Sigmoid colon (tissue), 7 donors: ENCODE data around the gene MID1. TPM values are rescaled to one million over a fixed set of nuclear protein-coding genes. Genes with fewer than 3 reads are reported as not detected.
A peak's percentile ranks its signal among the peaks of the same experiment; 100 is the strongest.

Source experiments
- DNase-seq: peaks from one replicate; pipeline ENCODE4 v3.0.0-alpha.2; 2019
- H3K27ac ChIP-seq, 4 donors: fragments of 200-600 bp; sonication (generic); one replicate each; pipeline ENCODE4 v1.5.1; 2016 to 2019; ENCODE audit warnings: mild to moderate bottlenecking in 1 of 4
- H3K27me3 ChIP-seq, 3 donors: fragments of 200-600 bp; sonication (generic); one replicate each; pipeline ENCODE4 v1.5.1; 2019; ENCODE audit warnings: mild to moderate bottlenecking in 1 of 3
- H3K36me3 ChIP-seq, 4 donors: fragments of 200-600 bp; sonication (generic); one replicate each; pipeline ENCODE4 v1.5.1; 2016 to 2019
- H3K4me1 ChIP-seq, 4 donors: fragments of 200-600 bp; sonication (generic); one replicate each; pipeline ENCODE4 v1.5.1; 2017 to 2019
- H3K4me3 ChIP-seq, 4 donors: fragments of 200-600 bp; sonication (generic); one replicate each; pipeline ENCODE4 v1.5.1; 2017 to 2019; ENCODE audit warnings: mild to moderate bottlenecking in 2 of 4, moderate library complexity in 1 of 4
- H3K9me3 ChIP-seq, 4 donors: fragments of 200-600 bp in 3 of 4; sonication (generic) in 3 of 4; one replicate each; pipeline versions ENCODE4 v1.5.1 to v1.6.1; 2013 to 2019
- EP300 ChIP-seq, 4 donors: sonication (generic); formaldehyde crosslinking; IDR thresholded peaks; one replicate each; pipeline ENCODE4 v1.6.1; 2017; ENCODE audit warnings: antibody characterized with exemption in 4 of 4
- POLR2A ChIP-seq, 2 donors: fragments of 450-650 bp; IDR thresholded peaks; one replicate each; pipeline ENCODE4 v1.6.1; 2016; ENCODE audit warnings: antibody characterized with exemption in 2 of 2, mild to moderate bottlenecking in 2 of 2, moderate library complexity in 2 of 2
- POLR2AphosphoS5 ChIP-seq, 4 donors: sonication (generic); formaldehyde crosslinking; IDR thresholded peaks; one replicate each; pipeline ENCODE4 v1.6.1; 2017; ENCODE audit warnings: antibody characterized with exemption in 4 of 4
- WGBS, 2 donors: extraction: QIAGEN DNeasy Blood & Tissue Kit; methylation state at CpG; one replicate each; pipeline ENCODE4 v1.1.7; 2013; 5-methylcytosine and 5-hydroxymethylcytosine counted together
- intact Hi-C: fragments of 100-400 bp; cut with DNase I; formaldehyde crosslinking; loops from one replicate; pipeline ENCODE4 v1.15.1; 2023
- polyA plus RNA-seq, 3 donors: library from polyadenylated mRNA; stranded (reverse); fragments of 200-250 nt; gene quantifications; one replicate each; pipeline ENCODE4 v1.2.3, GENCODE V29; 2013
- total RNA-seq, 4 donors: library from RNA; depleted of rRNA; stranded (reverse); fragments of >200 nt; gene quantifications; one replicate each; pipeline ENCODE4 v1.1.0, GENCODE V29; 2016
- TF ChIP-seq, protein P1 (sequence below), 4 experiments: fragments of 450-650 bp in 3 of 4; fragments of 200-600 bp in 1 of 4; IDR thresholded peaks; one replicate each; pipeline ENCODE4 v1.5.1; 2016 to 2019; ENCODE audit warnings: antibody characterized with exemption in 4 of 4, mild to moderate bottlenecking in 3 of 4, moderate library complexity in 2 of 4
- donor health status: healthy with polysubstance abuse.
- donor health status: Bipolar disorder and iron deficiency.
- donor health status: healthy.

MID1 gene
- total and polyA plus RNA-seq, 7 donors, result 3.2 to 77.5 (median 34.6) TPM

DNA sequence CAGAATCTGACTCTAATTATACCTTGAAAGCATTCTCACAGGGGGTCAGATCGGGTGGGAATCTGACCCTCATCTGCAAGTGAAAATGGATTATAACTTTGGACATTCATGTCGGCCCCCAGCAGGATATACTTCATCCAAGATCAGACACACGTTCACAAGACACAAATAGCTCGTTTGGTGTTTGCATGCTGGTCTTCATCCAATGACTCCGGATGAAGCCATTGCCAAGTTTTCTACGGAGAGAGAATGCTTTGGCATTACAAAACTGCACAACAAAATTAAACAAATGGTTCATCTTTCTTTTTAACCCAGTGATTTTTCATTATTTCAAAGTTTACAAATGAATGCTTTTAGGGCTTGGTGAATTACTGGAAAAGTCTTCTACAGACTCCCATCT lies 105.5 kb downstream of the MID1 start:
- Histone ChIP-seq H3K36me3 (no peaks in the 10 kb centered on the region), H3K27me3 (no peaks in the 10 kb centered on the region), H3K9me3 (no peaks in the 10 kb centered on the region), H3K27ac (peak overlapping the region; percentile 33 to 67 (median 56)), H3K4me3 (no peak overlapping the region), H3K4me1 (peaks cover 0 to 36% (median 5%) of the 10 kb centered on the region in 4 donors)
- TF ChIP-seq, protein P1, sequence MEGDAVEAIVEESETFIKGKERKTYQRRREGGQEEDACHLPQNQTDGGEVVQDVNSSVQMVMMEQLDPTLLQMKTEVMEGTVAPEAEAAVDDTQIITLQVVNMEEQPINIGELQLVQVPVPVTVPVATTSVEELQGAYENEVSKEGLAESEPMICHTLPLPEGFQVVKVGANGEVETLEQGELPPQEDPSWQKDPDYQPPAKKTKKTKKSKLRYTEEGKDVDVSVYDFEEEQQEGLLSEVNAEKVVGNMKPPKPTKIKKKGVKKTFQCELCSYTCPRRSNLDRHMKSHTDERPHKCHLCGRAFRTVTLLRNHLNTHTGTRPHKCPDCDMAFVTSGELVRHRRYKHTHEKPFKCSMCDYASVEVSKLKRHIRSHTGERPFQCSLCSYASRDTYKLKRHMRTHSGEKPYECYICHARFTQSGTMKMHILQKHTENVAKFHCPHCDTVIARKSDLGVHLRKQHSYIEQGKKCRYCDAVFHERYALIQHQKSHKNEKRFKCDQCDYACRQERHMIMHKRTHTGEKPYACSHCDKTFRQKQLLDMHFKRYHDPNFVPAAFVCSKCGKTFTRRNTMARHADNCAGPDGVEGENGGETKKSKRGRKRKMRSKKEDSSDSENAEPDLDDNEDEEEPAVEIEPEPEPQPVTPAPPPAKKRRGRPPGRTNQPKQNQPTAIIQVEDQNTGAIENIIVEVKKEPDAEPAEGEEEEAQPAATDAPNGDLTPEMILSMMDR (IDR thresholded peaks at IDR 0.05), result no peak
- TF ChIP-seq EP300 (IDR thresholded peaks at IDR 0.05) (no peak), POLR2A (IDR thresholded peaks at IDR 0.05) (no peak), POLR2AphosphoS5 (IDR thresholded peaks at IDR 0.05) (no peak)
- intact Hi-C loops, result no loop called here
- no peak for DNase-seq
- 76 to 84% methylated on average over 6 of the region's 6 CpGs for WGBS, 2 donors

DNA sequence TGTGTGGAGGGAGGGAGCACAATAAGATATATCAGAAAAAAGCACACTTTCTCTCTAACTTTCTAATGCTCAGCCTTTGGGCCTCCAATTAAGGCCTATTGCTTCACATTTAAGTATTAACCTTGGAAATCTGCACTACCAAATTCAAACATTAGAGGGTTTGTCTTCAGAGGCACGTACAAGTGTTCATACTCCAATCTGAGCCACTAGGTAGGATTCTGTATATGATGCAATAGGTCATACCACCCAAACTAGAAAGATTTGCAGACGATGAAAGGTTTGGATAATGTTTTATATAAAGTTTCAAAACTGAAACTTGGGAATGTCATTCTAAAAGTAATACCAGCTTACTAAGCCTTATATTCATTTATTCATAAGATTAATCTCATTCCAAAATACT lies 106.4 kb downstream of the MID1 start:
- DNase-seq, result no peak
- no peak for TF ChIP-seq EP300 (IDR thresholded peaks at IDR 0.05)
- TF ChIP-seq, protein P1 (IDR thresholded peaks at IDR 0.05), result no peak
- TF ChIP-seq POLR2A (IDR thresholded peaks at IDR 0.05), result no peak
- TF ChIP-seq POLR2AphosphoS5 (IDR thresholded peaks at IDR 0.05), result no peak
- Histone ChIP-seq H3K36me3 (no peaks in the 10 kb centered on the region), H3K27ac (peak overlapping the region in 2 of 4 donors; percentile 63 to 67), H3K4me3 (no peak overlapping the region), H3K4me1 (peaks cover 0 to 27% (median 5%) of the 10 kb centered on the region in 4 donors), H3K9me3 (no peaks in the 10 kb centered on the region), H3K27me3 (no peaks in the 10 kb centered on the region)
- intact Hi-C loops, result no loop called here
- WGBS, 2 donors, result 85 to 89% methylated on average over 2 of the region's 2 CpGs

DNA sequence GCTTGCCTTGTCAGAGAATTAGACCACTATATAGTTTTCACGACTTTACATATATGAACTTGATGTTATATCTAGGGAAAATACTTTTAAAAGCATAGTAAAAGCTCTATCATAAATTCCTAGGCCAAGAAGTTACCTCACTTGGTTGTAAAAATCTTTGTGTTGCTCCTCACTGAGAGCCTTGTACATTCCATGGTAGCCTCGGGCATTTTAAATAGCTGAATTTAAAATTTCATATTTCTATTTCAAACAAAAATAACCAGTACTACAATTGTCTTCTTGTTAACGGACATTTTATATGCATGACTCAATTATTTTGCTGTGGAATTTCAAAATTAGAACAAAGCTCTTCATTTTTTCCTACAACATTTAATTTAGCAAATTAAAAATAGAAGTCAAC lies 107.6 kb downstream of the MID1 start:
- DNase-seq, result no peak
- Histone ChIP-seq H3K9me3 (no peaks in the 10 kb centered on the region), H3K4me1 (peaks cover 0 to 34% (median 12%) of the 10 kb centered on the region in 4 donors), H3K27me3 (no peaks in the 10 kb centered on the region), H3K4me3 (no peak overlapping the region), H3K27ac (peak overlapping the region in 2 of 4 donors; percentile 6 to 14), H3K36me3 (no peaks in the 10 kb centered on the region)
- intact Hi-C loops, result no loop called here
- 68 to 83% methylated on average over 3 of the region's 3 CpGs for WGBS, 2 donors
- no peak for TF ChIP-seq POLR2AphosphoS5 (IDR thresholded peaks at IDR 0.05)
- TF ChIP-seq, protein P1 (IDR thresholded peaks at IDR 0.05), result no peak

DNA sequence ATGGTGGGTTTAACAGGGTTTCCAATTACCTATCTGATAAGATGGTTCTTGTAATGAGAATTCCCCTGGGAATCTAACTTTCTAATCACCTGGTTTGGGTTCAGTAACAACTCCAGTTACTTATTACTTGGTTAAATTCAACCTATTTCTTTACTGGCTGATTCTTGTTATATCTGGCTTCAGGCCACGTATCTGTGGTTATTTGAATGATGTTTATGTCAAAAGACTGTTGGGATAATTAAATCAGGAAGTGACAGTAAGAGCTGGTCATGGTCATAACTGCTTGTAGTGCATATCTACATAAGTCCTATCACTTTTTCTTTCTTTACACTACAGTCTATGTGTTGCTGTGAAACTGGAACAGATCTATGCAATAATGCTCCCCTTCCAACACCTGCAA lies 108.1 kb downstream of the MID1 start:
- DNase-seq, result no peak
- H3K9me3 ChIP-seq, result no peaks in the 10 kb centered on the region
- intact Hi-C loops, result no loop called here
- no peak for TF ChIP-seq EP300 (IDR thresholded peaks at IDR 0.05)
- TF ChIP-seq, protein P1 (IDR thresholded peaks at IDR 0.05), result no peak
- TF ChIP-seq POLR2A (IDR thresholded peaks at IDR 0.05), result no peak
- no peak for TF ChIP-seq POLR2AphosphoS5 (IDR thresholded peaks at IDR 0.05)
- no peaks in the 10 kb centered on the region for H3K36me3 ChIP-seq
- 3 to 4% methylated on average over 1 of the region's 1 CpG for WGBS, 2 donors
- peaks cover 0 to 34% (median 14%) of the 10 kb centered on the region in 4 donors for H3K4me1 ChIP-seq
- H3K27me3 ChIP-seq, result no peaks in the 10 kb centered on the region
- no peak overlapping the region for H3K4me3 ChIP-seq
- H3K27ac ChIP-seq, result peak overlapping the region in 2 of 4 donors; percentile 6 to 14

DNA sequence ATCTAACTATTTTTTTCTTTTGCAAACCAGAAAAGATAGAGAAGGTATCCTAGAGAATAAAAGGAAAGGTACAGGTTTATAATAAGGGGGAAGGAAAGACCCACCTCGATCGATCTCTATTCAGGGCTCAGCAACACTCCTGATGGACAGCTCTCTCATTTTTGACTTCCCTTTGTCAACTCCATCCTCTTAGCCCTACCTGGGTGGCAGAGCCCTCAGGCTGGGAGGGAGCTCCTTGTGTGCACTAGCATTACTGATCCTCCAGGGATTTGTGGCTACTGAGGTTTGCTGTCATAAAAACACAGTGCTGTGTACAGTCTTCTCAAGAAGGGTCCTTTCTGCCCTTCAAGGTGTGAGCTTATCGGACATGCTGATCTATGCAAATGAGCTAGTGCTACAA lies 111.0 kb downstream of the MID1 start:
- no peaks in the 10 kb centered on the region for H3K9me3 ChIP-seq
- no peak for DNase-seq
- peaks cover 0 to 34% (median 16%) of the 10 kb centered on the region in 4 donors for H3K4me1 ChIP-seq
- no peak overlapping the region for H3K4me3 ChIP-seq
- no peaks in the 10 kb centered on the region for H3K36me3 ChIP-seq
- H3K27me3 ChIP-seq, result no peaks in the 10 kb centered on the region
- 95 to 97% methylated on average over 3 of the region's 3 CpGs for WGBS, 2 donors
- intact Hi-C loops, result loop anchor here (10.0 kb wide), 1 partner anchor 105 kb away; no protein-coding TSS in a partner anchor
- no peak for TF ChIP-seq POLR2AphosphoS5 (IDR thresholded peaks at IDR 0.05)
- no peak for TF ChIP-seq POLR2A (IDR thresholded peaks at IDR 0.05)
- TF ChIP-seq, protein P1 (IDR thresholded peaks at IDR 0.05), result no peak
- TF ChIP-seq EP300 (IDR thresholded peaks at IDR 0.05), result no peak
- no peak overlapping the region for H3K27ac ChIP-seq
